ACC112 (cell line): ENCODE measurements around the gene STAP2.
A peak's percentile ranks its signal among the peaks of the same experiment; 100 is the strongest.

Source experiments
- H2AFZ ChIP-seq: fragments of 200-600 bp; sonication (generic); one replicate; pipeline ENCODE4 v1.6.0; 2017; ENCODE audit warnings: antibody characterized with exemption, low read length; ENCODE audit not compliant: unreplicated experiment
- H3K27ac ChIP-seq: fragments of 200-600 bp; sonication (generic); 2 replicates; pipeline ENCODE4 v1.5.1; 2014; ENCODE audit warnings: low read depth, mild to moderate bottlenecking, antibody characterized with exemption, low read length, moderate library complexity
- H3K27me3 ChIP-seq: fragments of 200-600 bp; sonication (generic); 2 replicates; pipeline ENCODE4 v1.6.1; 2014; ENCODE audit warnings: mild to moderate bottlenecking, antibody characterized with exemption, low read length, moderate library complexity, mixed read lengths; ENCODE audit not compliant: insufficient read depth
- H3K36me3 ChIP-seq: fragments of 200-600 bp; sonication (generic); 2 replicates; pipeline ENCODE4 v1.6.1; 2016; ENCODE audit warnings: mild to moderate bottlenecking, antibody characterized with exemption, low read length, moderate library complexity, mixed read lengths; ENCODE audit not compliant: insufficient read depth
- H3K4me1 ChIP-seq: fragments of 200-600 bp; sonication (generic); one replicate; pipeline ENCODE4 v1.6.1; 2016; ENCODE audit warnings: low read length, mixed read lengths; ENCODE audit not compliant: insufficient read depth, unreplicated experiment, control insufficient read depth
- H3K4me3 ChIP-seq: fragments of 200-600 bp; sonication (generic); 2 replicates; pipeline ENCODE4 v1.5.1; 2014; ENCODE audit warnings: mild to moderate bottlenecking, low read depth, low read length
- H3K79me2 ChIP-seq: fragments of 200-600 bp; sonication (generic); one replicate; pipeline ENCODE4 v1.6.0; 2016; ENCODE audit warnings: low read length; ENCODE audit not compliant: control insufficient read depth, unreplicated experiment, insufficient read depth

Gene STAP2

GRCh38 chr19:4304538-4305256 is 33.9 kb downstream of the STAP2 start, which contains the start of gene FSD1:
Gene FSD1 (plus strand): TSS chr19:4304598. CDS start chr19:4304747, 149 bp downstream.
- H3K4me3 ChIP-seq = peak within 1 kb of the TSS; percentile 55
- H3K36me3 ChIP-seq = no peaks in the 10 kb centered on the region
- no peaks in the 10 kb centered on the region for H3K79me2 ChIP-seq
- H3K4me1 ChIP-seq = no peaks in the 10 kb centered on the region
- H2AFZ ChIP-seq = no peak within 1 kb of the TSS
- no peaks in the 10 kb centered on the region for H3K27me3 ChIP-seq
- H3K27ac ChIP-seq = no peak within 1 kb of the TSS

- H3K4me3 ChIP-seq = peak overlapping the region; percentile 55; the same call in 1 of the 2 replicates
Measured at GRCh38 chr19:4303819-4304537, 34.6 kb downstream of the STAP2 start.

GRCh38 chr19:4302243-4302640 is 36.4 kb downstream of the STAP2 start, which contains the start of gene TMIGD2:
Gene TMIGD2 (minus strand): TSS chr19:4302389. CDS start chr19:4302385, 4 bp downstream.
- Histone ChIP-seq H2AFZ (no peak within 1 kb of the TSS), H3K4me3 (no peak within 1 kb of the TSS), H3K27ac (no peak within 1 kb of the TSS), H3K36me3 (no peaks in the 10 kb centered on the region), H3K27me3 (no peaks in the 10 kb centered on the region), H3K79me2 (no peaks in the 10 kb centered on the region), H3K4me1 (no peaks in the 10 kb centered on the region)

More at GRCh38 chr19:4303819-4304537, 34.6 kb downstream of the STAP2 start:
- Histone ChIP-seq H3K36me3 (no peaks in the 10 kb centered on the region), H3K27me3 (no peaks in the 10 kb centered on the region), H3K27ac (no peak overlapping the region), H2AFZ (no peak overlapping the region), H3K79me2 (no peaks in the 10 kb centered on the region), H3K4me1 (no peaks in the 10 kb centered on the region)

- H3K79me2 ChIP-seq = no peaks in the 10 kb centered on the region
- no peaks in the 10 kb centered on the region for H3K4me1 ChIP-seq
- H3K27me3 ChIP-seq = no peaks in the 10 kb centered on the region
- H2AFZ ChIP-seq = no peak overlapping the region
- H3K27ac ChIP-seq = no peak overlapping the region
- no peaks in the 10 kb centered on the region for H3K36me3 ChIP-seq
- no peak overlapping the region for H3K4me3 ChIP-seq
Measured at GRCh38 chr19:4301590-4302242, 36.9 kb downstream of the STAP2 start.

GRCh38 chr19:4300589-4300988 is 38.0 kb downstream of the STAP2 start:
- H3K4me1 ChIP-seq = no peaks in the 10 kb centered on the region

GRCh38 chr19:4298810-4299550 is 39.6 kb downstream of the STAP2 start:
- Histone ChIP-seq H3K4me1 (no peaks in the 10 kb centered on the region), H3K27me3 (no peaks in the 10 kb centered on the region), H3K79me2 (no peaks in the 10 kb centered on the region), H2AFZ (no peak overlapping the region), H3K36me3 (no peaks in the 10 kb centered on the region), H3K4me3 (no peak overlapping the region), H3K27ac (no peak overlapping the region)

More at GRCh38 chr19:4300589-4300988, 38.0 kb downstream of the STAP2 start:
- Histone ChIP-seq H2AFZ (no peak overlapping the region), H3K79me2 (no peaks in the 10 kb centered on the region), H3K36me3 (no peaks in the 10 kb centered on the region), H3K27ac (no peak overlapping the region), H3K27me3 (no peaks in the 10 kb centered on the region), H3K4me3 (no peak overlapping the region)

- H2AFZ ChIP-seq = no peak overlapping the region
- H3K27ac ChIP-seq = no peak overlapping the region
- H3K27me3 ChIP-seq = no peaks in the 10 kb centered on the region
- H3K4me3 ChIP-seq = no peak overlapping the region
- no peaks in the 10 kb centered on the region for H3K36me3 ChIP-seq
- no peaks in the 10 kb centered on the region for H3K4me1 ChIP-seq
- no peaks in the 10 kb centered on the region for H3K79me2 ChIP-seq
Measured at GRCh38 chr19:4297901-4298809, 40.5 kb downstream of the STAP2 start.

- Histone ChIP-seq H3K79me2 (no peaks in the 10 kb centered on the region), H3K36me3 (no peaks in the 10 kb centered on the region), H3K27ac (no peak overlapping the region), H2AFZ (no peak overlapping the region), H3K27me3 (no peaks in the 10 kb centered on the region), H3K4me3 (no peak overlapping the region), H3K4me1 (no peaks in the 10 kb centered on the region)
Measured at GRCh38 chr19:4295972-4296771, 42.5 kb downstream of the STAP2 start.

GRCh38 chr19:4294389-4294788 is 44.2 kb downstream of the STAP2 start:
- Histone ChIP-seq H3K4me3 (no peak overlapping the region), H2AFZ (no peak overlapping the region), H3K27me3 (no peaks in the 10 kb centered on the region), H3K36me3 (no peaks in the 10 kb centered on the region), H3K4me1 (no peaks in the 10 kb centered on the region), H3K27ac (no peak overlapping the region), H3K79me2 (no peaks in the 10 kb centered on the region)
